ENCODE results near the gene RFX3. TPM values are rescaled to one million over a fixed set of nuclear protein-coding genes. Genes with fewer than 3 reads are reported as not detected.

RFX3 gene
- total RNA-seq, 1 experiment from 2014 or later, result 7.4 TPM

GRCh38 chr9:3367185-3367584 lies 158.6 kb downstream of the RFX3 start:
- no peak overlapping the region for H3K4me3 ChIP-seq (ENCODE audit: low read depth, low read length, poor library complexity, severe bottlenecking)
- no peaks in the 10 kb centered on the region for H3K9me3 ChIP-seq (ENCODE audit: low read depth, low read length, poor library complexity, severe bottlenecking)
- no peak for DNase-seq (ENCODE audit: low spot score)
- CTCF ChIA-PET, result no interaction called here
- BruUV-seq (replicated peaks), result no TSS peak
- H3K27ac ChIP-seq (ENCODE audit: low read depth, low read length, poor library complexity, severe bottlenecking), result no peak overlapping the region
- no peak for TF ChIP-seq EZH2 (IDR thresholded peaks at IDR 0.05; ENCODE audit: borderline replicate concordance, low read depth, low read length, poor library complexity, severe bottlenecking)
- TF ChIP-seq, protein P1, sequence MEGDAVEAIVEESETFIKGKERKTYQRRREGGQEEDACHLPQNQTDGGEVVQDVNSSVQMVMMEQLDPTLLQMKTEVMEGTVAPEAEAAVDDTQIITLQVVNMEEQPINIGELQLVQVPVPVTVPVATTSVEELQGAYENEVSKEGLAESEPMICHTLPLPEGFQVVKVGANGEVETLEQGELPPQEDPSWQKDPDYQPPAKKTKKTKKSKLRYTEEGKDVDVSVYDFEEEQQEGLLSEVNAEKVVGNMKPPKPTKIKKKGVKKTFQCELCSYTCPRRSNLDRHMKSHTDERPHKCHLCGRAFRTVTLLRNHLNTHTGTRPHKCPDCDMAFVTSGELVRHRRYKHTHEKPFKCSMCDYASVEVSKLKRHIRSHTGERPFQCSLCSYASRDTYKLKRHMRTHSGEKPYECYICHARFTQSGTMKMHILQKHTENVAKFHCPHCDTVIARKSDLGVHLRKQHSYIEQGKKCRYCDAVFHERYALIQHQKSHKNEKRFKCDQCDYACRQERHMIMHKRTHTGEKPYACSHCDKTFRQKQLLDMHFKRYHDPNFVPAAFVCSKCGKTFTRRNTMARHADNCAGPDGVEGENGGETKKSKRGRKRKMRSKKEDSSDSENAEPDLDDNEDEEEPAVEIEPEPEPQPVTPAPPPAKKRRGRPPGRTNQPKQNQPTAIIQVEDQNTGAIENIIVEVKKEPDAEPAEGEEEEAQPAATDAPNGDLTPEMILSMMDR (conservative IDR thresholded peaks at IDR 0.05; ENCODE audit: low read depth, low read length), result no peak
- H3K27me3 ChIP-seq (replicated peaks; ENCODE audit: insufficient read depth, low read depth, low read length, poor library complexity), result no peaks in the 10 kb centered on the region
- intact Hi-C loops (cut with micrococcal nuclease; ENCODE audit: unreplicated experiment), result no loop called here
- H3K4me1 ChIP-seq (ENCODE audit: insufficient read depth, low read length, poor library complexity, severe bottlenecking), result no peaks in the 10 kb centered on the region
- no peaks in the 10 kb centered on the region for H3K36me3 ChIP-seq (ENCODE audit: insufficient read depth, low read length, poor library complexity, severe bottlenecking)
- POLR2A ChIA-PET (ENCODE audit: low non-redundant PET), result no interaction called here

- no peaks in the 10 kb centered on the region for H3K27me3 ChIP-seq (replicated peaks; ENCODE audit: insufficient read depth, low read depth, low read length, poor library complexity)
- no peak overlapping the region for H3K27ac ChIP-seq (ENCODE audit: low read depth, low read length, poor library complexity, severe bottlenecking)
- no peaks in the 10 kb centered on the region for H3K4me1 ChIP-seq (ENCODE audit: insufficient read depth, low read length, poor library complexity, severe bottlenecking)
- H3K4me3 ChIP-seq (ENCODE audit: low read depth, low read length, poor library complexity, severe bottlenecking), result no peak overlapping the region
- no peak for TF ChIP-seq EZH2 (IDR thresholded peaks at IDR 0.05; ENCODE audit: borderline replicate concordance, low read depth, low read length, poor library complexity, severe bottlenecking)
- TF ChIP-seq, protein P1 (conservative IDR thresholded peaks at IDR 0.05; ENCODE audit: low read depth, low read length), result no peak
- H3K9me3 ChIP-seq (ENCODE audit: low read depth, low read length, poor library complexity, severe bottlenecking), result no peaks in the 10 kb centered on the region
- H3K36me3 ChIP-seq (ENCODE audit: insufficient read depth, low read length, poor library complexity, severe bottlenecking), result no peaks in the 10 kb centered on the region
- intact Hi-C loops (cut with micrococcal nuclease; ENCODE audit: unreplicated experiment), result no loop called here
- POLR2A ChIA-PET (ENCODE audit: low non-redundant PET), result no interaction called here
- CTCF ChIA-PET, result no interaction called here
- DNase-seq (ENCODE audit: low spot score), result no peak
- no TSS peak for BruUV-seq (replicated peaks)
Measured at GRCh38 chr9:3361689-3362392, 164.0 kb downstream of the RFX3 start.

GRCh38 chr9:3361116-3361515 lies 164.7 kb downstream of the RFX3 start:
- H3K27ac ChIP-seq (ENCODE audit: low read depth, low read length, poor library complexity, severe bottlenecking), result no peak overlapping the region
- no peak overlapping the region for H3K4me3 ChIP-seq (ENCODE audit: low read depth, low read length, poor library complexity, severe bottlenecking)
- H3K27me3 ChIP-seq (replicated peaks; ENCODE audit: insufficient read depth, low read depth, low read length, poor library complexity), result no peaks in the 10 kb centered on the region
- ChIA-PET CTCF (no interaction called here), POLR2A (ENCODE audit: low non-redundant PET) (no interaction called here)
- no peaks in the 10 kb centered on the region for H3K4me1 ChIP-seq (ENCODE audit: insufficient read depth, low read length, poor library complexity, severe bottlenecking)
- BruUV-seq (replicated peaks), result no TSS peak
- intact Hi-C loops (cut with micrococcal nuclease; ENCODE audit: unreplicated experiment), result no loop called here
- TF ChIP-seq EZH2 (IDR thresholded peaks at IDR 0.05; ENCODE audit: borderline replicate concordance, low read depth, low read length, poor library complexity, severe bottlenecking), result no peak
- TF ChIP-seq, protein P1 (conservative IDR thresholded peaks at IDR 0.05; ENCODE audit: low read depth, low read length), result no peak
- H3K36me3 ChIP-seq (ENCODE audit: insufficient read depth, low read length, poor library complexity, severe bottlenecking), result no peaks in the 10 kb centered on the region
- no peaks in the 10 kb centered on the region for H3K9me3 ChIP-seq (ENCODE audit: low read depth, low read length, poor library complexity, severe bottlenecking)
- DNase-seq (ENCODE audit: low spot score), result no peak
